Renal cortical epithelial cell (primary cell): Measurements from ENCODE around the gene ANKRD50. TPM values are rescaled to one million over a fixed set of nuclear protein-coding genes. Genes with fewer than 3 reads are reported as not detected.
A peak's percentile ranks its signal among the peaks of the same experiment; 100 is the strongest.

Experiments used
- DNase-seq: peaks from one replicate; pipeline ENCODE4 v3.0.0-alpha.2; 2011; ENCODE audit warnings: low read depth
- total RNA-seq: library from RNA; depleted of rRNA; stranded (reverse); fragments of >200 nt; gene quantifications from 2 replicates; pipeline ENCODE4 v1.2.3, GENCODE V29; 2014

Gene ANKRD50
- total RNA-seq, 1 donor from 2014 or later, result 55.4 TPM

- peak; percentile 77 for DNase-seq
Measured at GRCh38 chr4:124636788-124637187, 75.7 kb downstream of the ANKRD50 start.

DNA sequence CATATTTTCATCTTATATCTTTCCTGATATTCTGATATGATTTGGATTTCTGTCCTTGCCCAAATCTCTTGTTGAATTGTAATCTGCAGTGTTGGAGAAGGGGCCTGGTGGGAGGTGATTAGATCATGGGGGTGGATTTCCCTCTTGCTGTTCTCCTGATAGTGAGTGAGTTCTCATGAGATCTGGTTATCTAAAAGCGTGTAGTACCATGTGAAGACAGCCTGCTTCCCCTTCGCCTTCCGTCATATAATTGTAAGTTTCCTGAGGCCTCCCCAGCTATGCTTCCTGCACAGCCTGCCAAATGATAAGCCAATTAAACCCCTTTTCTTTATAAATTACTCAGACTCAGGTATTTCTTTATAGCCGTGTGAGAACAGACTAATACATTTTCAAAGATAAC, 77.2 kb downstream of the ANKRD50 start:
- no peak for DNase-seq

DNA sequence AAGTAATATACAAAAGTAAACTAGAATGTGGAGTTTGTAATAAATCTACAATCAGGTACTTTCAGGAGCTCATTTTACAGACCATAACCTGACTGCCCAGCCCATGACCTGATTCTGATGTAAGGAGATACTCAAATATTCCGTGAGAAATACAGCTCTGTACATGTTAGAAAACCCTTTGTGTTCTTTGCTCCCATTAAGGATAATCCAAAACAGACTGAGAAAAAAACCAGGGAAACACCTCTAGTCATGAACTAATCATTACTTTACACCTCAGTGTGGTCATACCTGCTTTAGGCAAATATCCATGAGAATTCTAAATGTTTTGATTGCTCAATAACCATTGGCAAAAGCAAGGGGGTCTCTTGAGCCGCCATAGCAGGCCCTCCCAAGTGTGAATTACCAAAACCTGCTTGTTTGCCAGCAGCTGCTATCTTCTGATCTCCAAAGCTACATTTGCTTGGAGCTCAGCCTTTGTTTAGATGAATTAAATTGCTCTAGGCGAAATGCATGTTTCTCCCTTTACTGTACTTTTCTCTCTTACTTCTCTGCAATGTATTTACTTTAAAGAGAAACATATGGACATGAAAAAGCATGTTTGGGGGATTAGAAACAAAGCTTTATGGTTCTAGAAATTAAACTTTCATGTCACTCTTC, 79.1 kb downstream of the ANKRD50 start:
- DNase-seq, result peak; percentile 64

DNA sequence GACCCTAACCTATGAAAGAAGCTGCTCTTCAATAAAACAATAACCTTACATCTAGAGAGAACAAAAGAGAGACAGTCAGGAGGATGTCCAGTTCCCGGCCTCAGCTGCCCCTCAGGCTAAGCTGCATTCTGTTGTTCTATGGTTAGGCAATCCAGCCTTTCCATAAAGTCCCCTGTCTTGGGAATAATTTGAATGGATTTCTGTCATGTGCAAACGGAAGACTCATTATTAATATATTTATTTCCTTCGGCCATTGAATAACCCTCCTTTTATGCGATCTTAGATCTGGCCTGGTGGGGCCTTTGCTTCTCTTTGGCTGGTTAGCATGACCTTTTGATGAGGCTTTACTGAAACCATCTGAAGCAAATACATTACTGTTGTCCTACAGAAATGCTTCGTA, 80.1 kb downstream of the ANKRD50 start:
- no peak for DNase-seq

GRCh38 chr4:124631760-124632159, 80.8 kb downstream of the ANKRD50 start:
- peak; percentile 99 for DNase-seq

GRCh38 chr4:124629681-124630080, 82.9 kb downstream of the ANKRD50 start:
- DNase-seq, result no peak
